Limb (tissue), 2 donors: ENCODE data around the gene ROBO1.

ENCODE experiments used
- DNase-seq, 2 donors: peaks; one replicate each; pipeline ENCODE4 v3.0.0-alpha.2; 2016; ENCODE audit errors: extremely low spot score in 2 of 2

ROBO1 gene

DNA sequence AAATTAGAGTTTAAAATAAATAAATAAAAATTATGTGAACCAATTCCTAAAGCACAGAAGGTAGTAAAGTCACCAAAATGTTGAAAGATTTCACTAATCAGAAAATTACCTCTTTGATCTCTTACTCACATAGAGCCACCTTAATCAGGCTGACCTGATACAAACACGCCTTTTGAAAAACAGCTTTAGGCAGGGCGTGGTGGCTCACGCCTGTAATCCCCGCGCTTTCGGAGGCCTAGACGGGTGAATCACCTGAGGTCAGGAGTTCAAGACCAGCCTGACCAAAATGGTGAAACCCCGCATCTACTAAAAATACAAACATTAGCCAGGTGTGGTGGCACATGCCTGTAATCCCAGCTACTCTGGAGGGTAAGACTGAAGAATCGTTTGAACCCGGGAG is 1197.3 kb downstream of the ROBO1 start:
- no peak for DNase-seq

DNA sequence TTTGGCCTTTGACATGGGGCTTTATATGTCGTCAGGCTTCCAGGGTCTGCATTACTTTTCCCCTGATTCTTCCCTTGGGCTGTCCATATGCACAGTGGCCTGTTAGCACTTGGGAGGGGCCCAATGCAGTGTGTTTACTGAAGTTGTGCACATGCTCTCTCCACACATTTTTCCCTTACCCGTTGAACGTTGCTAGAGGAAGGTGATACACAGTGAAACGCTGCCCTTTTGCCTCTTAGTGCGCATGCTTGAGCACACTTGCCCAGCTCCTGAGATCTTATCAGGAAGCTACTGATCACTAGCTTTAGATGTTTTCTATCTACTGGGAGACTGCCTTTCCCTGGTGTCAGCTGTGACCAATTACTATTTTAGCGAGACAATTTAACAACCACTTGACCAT is 1198.0 kb downstream of the ROBO1 start:
- no peak for DNase-seq

DNA sequence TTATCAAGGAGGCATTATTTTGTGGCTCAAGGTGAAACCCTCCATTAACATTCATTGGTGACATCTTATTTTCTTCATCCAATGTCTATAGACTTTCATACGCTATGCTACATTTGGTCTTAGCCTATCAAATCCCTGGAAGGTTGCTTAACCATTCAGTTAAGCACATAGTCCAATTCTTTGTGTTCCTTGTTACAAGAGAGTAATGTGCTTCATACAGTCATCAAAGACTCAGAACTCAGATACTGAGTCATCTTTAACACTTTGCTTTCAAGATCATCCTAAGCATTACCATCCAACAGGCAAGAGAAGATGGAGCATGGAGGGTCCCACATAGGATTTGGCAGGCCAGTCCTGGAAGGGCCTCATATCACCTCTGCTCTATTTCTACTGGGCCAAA is 1202.1 kb downstream of the ROBO1 start:
- no peak for DNase-seq

DNA sequence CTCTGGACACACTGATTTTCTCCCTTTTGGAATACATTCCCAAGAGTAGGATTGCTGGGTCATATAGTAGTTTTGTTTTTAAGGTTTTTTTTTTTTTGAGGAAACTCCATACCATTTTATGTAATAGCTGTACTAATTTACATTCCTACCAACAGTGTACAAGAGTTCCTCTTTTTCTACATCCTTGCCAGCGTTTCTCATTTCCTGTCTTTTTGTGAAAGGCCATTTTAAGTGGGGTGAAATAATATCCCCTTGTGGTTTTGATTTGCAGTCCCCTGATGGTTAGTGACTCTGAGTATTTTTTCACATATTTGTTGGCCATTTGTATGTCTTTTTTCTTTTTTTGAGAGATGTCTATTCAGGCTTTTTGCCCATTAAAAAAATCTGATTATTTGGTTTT is 1205.5 kb downstream of the ROBO1 start:
- DNase-seq = no peak
